Body of pancreas (tissue), 4 donors: ENCODE results near the gene APMAP.
A peak's percentile ranks its signal among the peaks of the same experiment; 100 is the strongest.

ENCODE experiments used
- CTCF ChIP-seq, 7 experiments: fragments of 450-650 bp in 4 of 7; fragments of 200-600 bp in 3 of 7; sonication (generic) in 3 of 7; IDR thresholded peaks; one replicate each; pipeline ENCODE4 v1.5.1; 2016 to 2019; ENCODE audit warnings: antibody characterized with exemption in 7 of 7
- POLR2A ChIP-seq, 3 donors: fragments of 450-650 bp; IDR thresholded peaks; one replicate each; pipeline ENCODE4 v1.6.1; 2016; ENCODE audit warnings: antibody characterized with exemption in 3 of 3, mild to moderate bottlenecking in 2 of 3

DNA sequence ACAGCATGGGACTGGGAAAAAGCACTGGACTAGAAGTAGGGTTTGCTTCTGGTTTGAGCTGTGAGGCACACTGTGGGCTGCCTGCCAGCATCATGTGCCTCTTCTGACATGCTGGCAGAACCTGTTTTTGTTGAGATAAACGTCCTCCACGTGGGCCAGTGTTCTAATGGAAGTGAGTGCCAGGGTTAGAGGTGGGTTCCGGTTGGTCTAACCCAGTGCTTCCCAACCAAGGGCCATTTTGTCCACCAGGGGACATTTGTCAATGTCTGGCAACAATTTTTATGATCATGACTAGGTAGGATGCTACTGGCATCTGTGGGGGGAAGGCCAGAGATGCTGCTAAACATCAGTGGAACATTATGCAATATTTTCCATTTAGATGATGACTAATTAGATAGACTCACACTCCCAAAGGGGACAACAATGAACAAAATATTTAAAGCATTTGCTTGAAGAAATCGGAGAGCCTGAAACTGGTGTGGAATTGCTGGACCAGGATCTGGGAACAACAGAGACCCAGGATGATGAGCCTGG, 7.8 kb upstream of the APMAP start:
- TF ChIP-seq CTCF (IDR thresholded peaks at IDR 0.05) (peak in 4 of 7 experiments; percentile 45 to 54 (median 47)), POLR2A (IDR thresholded peaks at IDR 0.05) (no peak)
